B cell (primary cell): Measurements from ENCODE around the gene RALY.

Experiments used
- EZH2 ChIP-seq: IDR thresholded peaks from 2 replicates; pipeline ENCODE4 v1.6.1; 2012; ENCODE audit warnings: borderline replicate concordance, low read depth, mild to moderate bottlenecking, moderate library complexity, low read length; ENCODE audit not compliant: insufficient read depth, poor library complexity, severe bottlenecking
- TF ChIP-seq, protein P1 (sequence below): fragments of 200-600 bp; IDR thresholded peaks from one replicate; pipeline ENCODE4 v1.8.0; 2022; ENCODE audit warnings: antibody characterized with exemption, mild to moderate bottlenecking

DNA sequence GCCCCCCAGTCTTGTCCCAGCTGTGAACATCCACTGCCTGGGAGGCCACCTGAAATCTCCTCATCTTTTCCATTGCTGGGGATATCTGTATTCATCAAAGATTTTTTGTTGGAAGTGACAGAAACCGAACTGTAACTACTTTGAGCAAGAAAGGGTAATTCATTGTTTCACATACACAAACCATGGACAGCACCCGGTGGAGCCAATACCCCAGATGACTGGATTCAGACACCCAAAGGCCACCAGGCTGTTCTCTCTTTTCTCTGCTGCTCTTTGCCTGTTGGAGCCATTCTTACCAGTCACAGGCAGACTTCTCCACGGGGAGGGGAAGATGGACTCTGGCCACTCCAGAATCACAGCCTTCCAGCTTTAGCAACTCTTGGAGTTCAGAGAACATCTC is 11.7 kb upstream of the RALY start:
- no peak for TF ChIP-seq EZH2
- TF ChIP-seq, protein P1, sequence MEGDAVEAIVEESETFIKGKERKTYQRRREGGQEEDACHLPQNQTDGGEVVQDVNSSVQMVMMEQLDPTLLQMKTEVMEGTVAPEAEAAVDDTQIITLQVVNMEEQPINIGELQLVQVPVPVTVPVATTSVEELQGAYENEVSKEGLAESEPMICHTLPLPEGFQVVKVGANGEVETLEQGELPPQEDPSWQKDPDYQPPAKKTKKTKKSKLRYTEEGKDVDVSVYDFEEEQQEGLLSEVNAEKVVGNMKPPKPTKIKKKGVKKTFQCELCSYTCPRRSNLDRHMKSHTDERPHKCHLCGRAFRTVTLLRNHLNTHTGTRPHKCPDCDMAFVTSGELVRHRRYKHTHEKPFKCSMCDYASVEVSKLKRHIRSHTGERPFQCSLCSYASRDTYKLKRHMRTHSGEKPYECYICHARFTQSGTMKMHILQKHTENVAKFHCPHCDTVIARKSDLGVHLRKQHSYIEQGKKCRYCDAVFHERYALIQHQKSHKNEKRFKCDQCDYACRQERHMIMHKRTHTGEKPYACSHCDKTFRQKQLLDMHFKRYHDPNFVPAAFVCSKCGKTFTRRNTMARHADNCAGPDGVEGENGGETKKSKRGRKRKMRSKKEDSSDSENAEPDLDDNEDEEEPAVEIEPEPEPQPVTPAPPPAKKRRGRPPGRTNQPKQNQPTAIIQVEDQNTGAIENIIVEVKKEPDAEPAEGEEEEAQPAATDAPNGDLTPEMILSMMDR, result no peak
